ENCODE data around the gene CYP2S1. TPM values are rescaled to one million over a fixed set of nuclear protein-coding genes. Genes with fewer than 3 reads are reported as not detected.
"Not testable (repeated sequence)": the region's sequence is repeated elsewhere in the genome, so short reads cannot be mapped to it uniquely, and the experiment has no call there.

The CYP2S1 gene, protein sequence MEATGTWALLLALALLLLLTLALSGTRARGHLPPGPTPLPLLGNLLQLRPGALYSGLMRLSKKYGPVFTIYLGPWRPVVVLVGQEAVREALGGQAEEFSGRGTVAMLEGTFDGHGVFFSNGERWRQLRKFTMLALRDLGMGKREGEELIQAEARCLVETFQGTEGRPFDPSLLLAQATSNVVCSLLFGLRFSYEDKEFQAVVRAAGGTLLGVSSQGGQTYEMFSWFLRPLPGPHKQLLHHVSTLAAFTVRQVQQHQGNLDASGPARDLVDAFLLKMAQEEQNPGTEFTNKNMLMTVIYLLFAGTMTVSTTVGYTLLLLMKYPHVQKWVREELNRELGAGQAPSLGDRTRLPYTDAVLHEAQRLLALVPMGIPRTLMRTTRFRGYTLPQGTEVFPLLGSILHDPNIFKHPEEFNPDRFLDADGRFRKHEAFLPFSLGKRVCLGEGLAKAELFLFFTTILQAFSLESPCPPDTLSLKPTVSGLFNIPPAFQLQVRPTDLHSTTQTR
- 1 to 10 TPM in 1 of 4 donors, under 1 TPM in 1, not detected in 2; 0.48 to 1.2 TPM for total RNA-seq

DNA sequence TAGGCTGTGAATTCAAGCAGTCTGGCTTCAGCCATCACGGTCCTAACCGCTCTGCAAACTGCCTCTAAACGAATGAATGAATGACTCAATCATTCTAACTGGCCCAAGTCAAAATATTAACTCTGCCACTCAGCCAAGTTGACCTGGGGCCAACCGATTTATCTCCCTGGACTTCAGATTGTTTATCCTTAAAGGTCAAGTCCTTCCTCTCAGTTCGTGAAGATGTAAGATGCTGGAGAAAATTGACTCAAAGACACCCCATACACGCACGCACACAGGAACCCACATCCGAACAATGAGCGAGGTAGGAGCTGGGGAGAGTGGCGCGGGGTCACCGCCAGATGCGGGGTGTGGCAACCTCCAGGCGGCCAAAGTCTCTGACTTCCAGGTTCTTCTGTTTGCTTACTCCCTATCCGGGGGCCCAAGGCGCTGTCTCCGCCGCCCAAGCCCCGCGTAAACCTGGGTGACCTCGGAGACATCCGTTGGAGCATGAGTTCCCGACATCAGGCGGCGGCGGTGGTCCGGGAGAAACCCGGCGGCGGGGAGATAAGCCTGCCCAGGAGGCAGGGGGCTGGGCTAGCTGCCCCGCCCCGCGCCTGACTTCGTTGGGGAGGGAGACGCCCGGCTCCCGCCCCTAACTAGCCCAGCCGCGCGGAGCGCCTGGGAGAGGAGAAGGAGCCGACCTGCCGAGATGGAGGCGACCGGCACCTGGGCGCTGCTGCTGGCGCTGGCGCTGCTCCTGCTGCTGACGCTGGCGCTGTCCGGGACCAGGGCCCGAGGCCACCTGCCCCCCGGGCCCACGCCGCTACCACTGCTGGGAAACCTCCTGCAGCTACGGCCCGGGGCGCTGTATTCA lies at the start of gene CYP2S1:
Gene CYP2S1 (plus strand): TSS at position 646 of the 856 bp plus-strand sequence. CDS start 46 bp downstream, at position 692.
- TF ChIP-seq, protein P1, sequence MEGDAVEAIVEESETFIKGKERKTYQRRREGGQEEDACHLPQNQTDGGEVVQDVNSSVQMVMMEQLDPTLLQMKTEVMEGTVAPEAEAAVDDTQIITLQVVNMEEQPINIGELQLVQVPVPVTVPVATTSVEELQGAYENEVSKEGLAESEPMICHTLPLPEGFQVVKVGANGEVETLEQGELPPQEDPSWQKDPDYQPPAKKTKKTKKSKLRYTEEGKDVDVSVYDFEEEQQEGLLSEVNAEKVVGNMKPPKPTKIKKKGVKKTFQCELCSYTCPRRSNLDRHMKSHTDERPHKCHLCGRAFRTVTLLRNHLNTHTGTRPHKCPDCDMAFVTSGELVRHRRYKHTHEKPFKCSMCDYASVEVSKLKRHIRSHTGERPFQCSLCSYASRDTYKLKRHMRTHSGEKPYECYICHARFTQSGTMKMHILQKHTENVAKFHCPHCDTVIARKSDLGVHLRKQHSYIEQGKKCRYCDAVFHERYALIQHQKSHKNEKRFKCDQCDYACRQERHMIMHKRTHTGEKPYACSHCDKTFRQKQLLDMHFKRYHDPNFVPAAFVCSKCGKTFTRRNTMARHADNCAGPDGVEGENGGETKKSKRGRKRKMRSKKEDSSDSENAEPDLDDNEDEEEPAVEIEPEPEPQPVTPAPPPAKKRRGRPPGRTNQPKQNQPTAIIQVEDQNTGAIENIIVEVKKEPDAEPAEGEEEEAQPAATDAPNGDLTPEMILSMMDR (IDR thresholded peaks at IDR 0.05), result no peak
- no peak for TF ChIP-seq POLR2A (IDR thresholded peaks at IDR 0.05)
- no peak for DNase-seq

DNA sequence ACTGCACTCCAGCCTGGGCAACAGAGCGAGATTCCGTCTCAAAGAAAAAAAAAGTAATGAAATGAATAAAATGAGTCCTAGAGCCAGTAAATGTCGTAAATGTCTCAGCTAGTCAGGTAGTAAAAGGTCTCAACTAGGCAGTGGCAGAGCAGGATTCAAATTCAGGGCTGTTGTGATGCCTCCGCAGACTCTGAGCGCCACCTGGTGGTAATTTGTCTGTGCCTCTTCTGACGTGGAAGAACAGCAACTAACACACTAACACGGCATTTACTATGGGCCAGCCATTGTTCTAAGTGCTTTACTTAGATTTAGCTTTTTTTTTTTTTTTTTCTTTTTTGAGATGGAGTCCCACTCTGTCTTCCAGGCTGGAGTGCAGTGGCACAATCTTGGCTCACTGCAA lies 48.6 kb upstream of the CYP2S1 start:
- intact Hi-C loops (cut with DNase I; ENCODE audit: low total_unique reads), result no loop called here
- peak; percentile 52 to 69 for DNase-seq
- TF ChIP-seq, protein P1 (IDR thresholded peaks at IDR 0.05), result peak; percentile 63 to 70 (median 66)
- no peak for TF ChIP-seq POLR2A (IDR thresholded peaks at IDR 0.05)
- Histone ChIP-seq H3K27ac (no peak overlapping the region), H3K36me3 (no peaks in the 10 kb centered on the region), H3K27me3 (no peaks in the 10 kb centered on the region), H3K4me1 (no peaks in the 10 kb centered on the region), H3K4me3 (no peak overlapping the region), H3K9me3 (no peaks in the 10 kb centered on the region)

More for the DNA sequence above, at the start of gene CYP2S1:
- no peaks in the 10 kb centered on the region for H3K9me3 ChIP-seq
- no peaks in the 10 kb centered on the region for H3K36me3 ChIP-seq
- no peak within 1 kb of the TSS for H3K4me3 ChIP-seq
- H3K27ac ChIP-seq, result no peak within 1 kb of the TSS
- peaks cover 3 to 13% of the 10 kb centered on the region in 2 donors for H3K27me3 ChIP-seq
- no peaks in the 10 kb centered on the region for H3K4me1 ChIP-seq
- intact Hi-C loops (cut with DNase I; ENCODE audit: low total_unique reads), result no loop called here

DNA sequence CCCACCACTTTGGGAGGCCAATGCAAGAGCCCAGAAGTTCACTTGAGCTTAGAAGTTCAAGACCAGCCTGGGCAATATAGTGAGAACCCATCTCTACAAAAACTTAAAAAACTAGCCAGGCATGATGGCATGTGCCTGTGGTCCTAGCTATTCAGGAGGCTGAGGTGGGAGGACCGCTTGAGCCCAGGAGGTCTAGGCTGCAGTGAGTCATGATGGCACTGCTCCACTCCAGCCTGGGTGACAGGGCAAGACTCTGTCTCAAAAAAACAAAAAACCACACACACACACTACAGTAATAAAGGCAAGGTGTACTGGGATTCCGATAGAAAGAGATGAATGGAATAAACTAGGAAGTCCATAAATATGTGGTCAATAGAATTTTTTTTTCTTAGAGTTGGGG lies 43.2 kb upstream of the CYP2S1 start:
- H3K9me3 ChIP-seq, result no peaks in the 10 kb centered on the region
- no peak overlapping the region for H3K4me3 ChIP-seq
- intact Hi-C loops (cut with DNase I; ENCODE audit: low total_unique reads), result no loop called here
- TF ChIP-seq, protein P1 (IDR thresholded peaks at IDR 0.05), result no peak
- no peak overlapping the region for H3K27ac ChIP-seq
- H3K36me3 ChIP-seq, result no peaks in the 10 kb centered on the region
- H3K4me1 ChIP-seq, result no peaks in the 10 kb centered on the region
- no peaks in the 10 kb centered on the region for H3K27me3 ChIP-seq
- no peak for DNase-seq

DNA sequence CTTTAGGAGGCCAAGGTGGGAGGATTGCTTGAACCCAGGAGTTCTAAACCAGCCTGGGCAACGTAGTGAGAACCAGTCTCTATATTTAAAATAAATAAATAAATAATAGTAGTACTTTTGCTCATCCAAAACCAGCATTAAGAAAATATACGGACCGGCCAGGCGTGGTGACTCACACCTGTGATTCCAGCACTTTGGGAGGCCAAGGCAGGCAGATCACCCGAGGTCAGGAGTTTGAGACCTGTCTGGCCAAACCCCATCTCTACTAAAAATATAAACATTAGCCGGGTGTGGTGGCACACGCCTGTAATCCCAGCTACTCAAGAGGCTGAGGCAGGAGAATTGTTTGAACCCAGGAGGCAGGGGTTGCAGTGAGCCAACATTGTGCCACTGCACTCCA lies 42.0 kb upstream of the CYP2S1 start:
- H3K4me1 ChIP-seq; H3K27ac ChIP-seq; DNase-seq; H3K36me3 ChIP-seq; H3K9me3 ChIP-seq; intact Hi-C loops (cut with DNase I; ENCODE audit: low total_unique reads); H3K27me3 ChIP-seq; H3K4me3 ChIP-seq: not testable (repeated sequence)

DNA sequence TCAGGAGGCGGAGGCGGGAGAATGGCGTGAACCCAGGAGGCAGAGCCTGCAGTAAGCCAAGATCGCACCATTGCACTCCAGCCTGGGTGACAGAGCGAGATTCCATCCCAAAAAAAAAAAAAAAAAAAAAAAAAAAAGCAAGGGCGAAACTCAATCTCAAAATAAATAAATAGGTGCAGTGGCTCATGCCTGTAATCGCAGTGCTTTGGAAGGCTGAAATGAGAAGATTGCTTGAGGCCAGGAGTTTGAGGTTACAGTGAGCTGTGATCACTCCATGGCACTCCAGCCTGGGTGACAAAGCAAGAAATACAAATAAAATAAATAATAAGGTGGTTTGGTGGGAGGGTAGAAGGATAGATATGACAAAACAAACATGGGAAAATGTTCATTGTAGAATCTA lies 39.0 kb upstream of the CYP2S1 start:
- H3K4me1 ChIP-seq, result no peaks in the 10 kb centered on the region

More for the DNA sequence above, 39.0 kb upstream of the CYP2S1 start:
- intact Hi-C loops (cut with DNase I; ENCODE audit: low total_unique reads), result no loop called here
- no peaks in the 10 kb centered on the region for H3K36me3 ChIP-seq
- H3K27ac ChIP-seq, result no peak overlapping the region
- no peak overlapping the region for H3K4me3 ChIP-seq
- no peaks in the 10 kb centered on the region for H3K9me3 ChIP-seq
- TF ChIP-seq POLR2A (IDR thresholded peaks at IDR 0.05), result no peak
- TF ChIP-seq, protein P1 (IDR thresholded peaks at IDR 0.05), result no peak
- no peak for DNase-seq
- no peaks in the 10 kb centered on the region for H3K27me3 ChIP-seq
